Suppressor macrophage treated with lipopolysaccharide for 1 hour (primary cell): ENCODE data around the gene RALGAPA1.
"Not testable (repeated sequence)": the region's sequence is repeated elsewhere in the genome, so short reads cannot be mapped to it uniquely, and the experiment has no call there.

Experiments used
- DNase-seq, 3 donors: peaks; one replicate each; pipeline ENCODE4 v3.0.0-alpha.2; 2020 to 2022

The RALGAPA1 gene

GRCh38 chr14:35760143-35760542 is 49.0 kb downstream of the RALGAPA1 start:
- no peak for DNase-seq

GRCh38 chr14:35758523-35759129 is 50.5 kb downstream of the RALGAPA1 start:
- DNase-seq, result no peak

GRCh38 chr14:35754671-35755070 is 54.4 kb downstream of the RALGAPA1 start:
- DNase-seq, result no peak

GRCh38 chr14:35752380-35752779 is 56.7 kb downstream of the RALGAPA1 start:
- DNase-seq, result no peak

- DNase-seq, result no peak
Measured at GRCh38 chr14:35750202-35750904, 58.7 kb downstream of the RALGAPA1 start.

- no peak for DNase-seq
Measured at GRCh38 chr14:35747379-35747778, 61.7 kb downstream of the RALGAPA1 start.

GRCh38 chr14:35742442-35742841 is 66.7 kb downstream of the RALGAPA1 start:
- DNase-seq, result no peak

- no peak for DNase-seq
Measured at GRCh38 chr14:35742032-35742371, 67.1 kb downstream of the RALGAPA1 start.

GRCh38 chr14:35741345-35742031 is 67.6 kb downstream of the RALGAPA1 start:
- no peak for DNase-seq

- no peak for DNase-seq
Measured at GRCh38 chr14:35740215-35740614, 68.9 kb downstream of the RALGAPA1 start.

- DNase-seq, result not testable (repeated sequence)
Measured at GRCh38 chr14:35735163-35735562, 73.9 kb downstream of the RALGAPA1 start.

- DNase-seq, result not testable (repeated sequence)
Measured at GRCh38 chr14:35733510-35733909, 75.6 kb downstream of the RALGAPA1 start.

GRCh38 chr14:35730871-35731270 is 78.2 kb downstream of the RALGAPA1 start:
- DNase-seq, result no peak

GRCh38 chr14:35727764-35728163 is 81.3 kb downstream of the RALGAPA1 start:
- DNase-seq, result no peak

- DNase-seq, result no peak
Measured at GRCh38 chr14:35725930-35726329, 83.2 kb downstream of the RALGAPA1 start.

- no peak for DNase-seq
Measured at GRCh38 chr14:35715079-35715478, 94.0 kb downstream of the RALGAPA1 start.

GRCh38 chr14:35712466-35712865 is 96.6 kb downstream of the RALGAPA1 start:
- no peak for DNase-seq

- no peak for DNase-seq
Measured at GRCh38 chr14:35708062-35708461, 101.0 kb downstream of the RALGAPA1 start.

GRCh38 chr14:35705636-35706035 is 103.5 kb downstream of the RALGAPA1 start:
- DNase-seq, result no peak

- DNase-seq, result no peak
Measured at GRCh38 chr14:35704793-35705493, 104.2 kb downstream of the RALGAPA1 start.

- no peak for DNase-seq
Measured at GRCh38 chr14:35701531-35701930, 107.6 kb downstream of the RALGAPA1 start.

GRCh38 chr14:35699791-35700444 is 109.2 kb downstream of the RALGAPA1 start:
- no peak for DNase-seq

- DNase-seq, result no peak
Measured at GRCh38 chr14:35696575-35696974, 112.5 kb downstream of the RALGAPA1 start.
